ENCODE measurements around the gene KIT. TPM values are rescaled to one million over a fixed set of nuclear protein-coding genes. Genes with fewer than 3 reads are reported as not detected.

The KIT gene
- total RNA-seq, 2 experiments from 2014 or later, result 0.29 to 0.79 TPM

DNA sequence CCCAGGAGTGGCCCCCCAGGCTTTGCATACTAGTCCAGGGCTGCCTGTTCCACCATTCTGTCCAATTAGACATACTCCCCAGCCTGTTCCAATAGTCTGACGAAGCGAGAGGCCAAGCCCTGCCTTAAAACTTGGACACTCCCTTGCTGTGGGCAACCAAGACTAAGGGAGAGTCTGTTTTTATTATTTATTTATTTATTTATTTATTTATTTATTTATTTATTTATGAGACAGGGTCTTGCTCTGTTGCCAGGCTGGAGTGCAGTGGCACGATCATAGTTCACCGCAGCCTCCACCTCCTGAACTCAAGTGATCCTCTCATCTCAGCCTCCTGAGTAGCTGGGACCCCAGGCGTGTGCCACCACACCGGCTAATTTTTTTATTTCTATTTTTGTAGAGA lies 6.6 kb downstream of the KIT start:
- POLR2A ChIA-PET, result no interaction called here
- Mint-ChIP-seq H3K4me3 (no peak overlapping the region), H3K9me3 (no peaks in the 10 kb centered on the region), H3K27me3 (peaks cover 42% of the 10 kb centered on the region), H3K4me1 (peaks cover 9% of the 10 kb centered on the region), H3K27ac (no peak overlapping the region), H3K36me3 (ENCODE audit: low read depth) (no peaks in the 10 kb centered on the region)
- no peak for DNase-seq
- CTCF ChIA-PET, result no interaction called here

DNA sequence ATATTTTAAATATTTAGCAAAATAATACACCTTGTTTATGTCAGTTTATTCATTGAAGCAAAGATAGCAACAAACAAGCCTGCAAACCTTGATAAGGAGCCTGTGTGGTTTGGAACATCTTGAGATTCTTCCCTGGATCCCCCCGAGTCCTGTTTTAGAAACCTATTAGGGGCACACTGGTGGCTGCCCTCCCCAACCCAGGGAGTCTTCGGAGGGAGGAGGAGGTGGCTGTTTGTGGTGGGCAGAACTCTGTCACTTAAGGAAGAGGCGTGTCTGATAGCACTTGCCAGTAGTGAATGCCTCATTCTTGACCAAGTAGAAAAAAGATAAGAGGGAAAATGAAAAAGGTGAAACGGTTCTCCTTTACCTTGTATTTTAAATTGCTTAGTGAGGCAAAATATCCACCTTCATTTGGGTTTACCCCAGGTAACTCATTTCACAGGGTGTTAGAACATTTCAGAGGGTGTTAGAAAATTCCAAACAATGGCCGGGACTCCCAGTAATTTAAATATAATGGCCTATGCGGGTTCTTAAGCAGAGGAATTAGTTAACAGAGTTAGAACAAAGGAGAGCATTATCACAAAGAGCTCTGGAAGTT lies 10.4 kb downstream of the KIT start:
- Mint-ChIP-seq H3K4me3 (no peak overlapping the region), H3K27me3 (peaks cover 17% of the 10 kb centered on the region), H3K4me1 (no peaks in the 10 kb centered on the region), H3K27ac (no peak overlapping the region), H3K9me3 (no peaks in the 10 kb centered on the region), H3K36me3 (ENCODE audit: low read depth) (no peaks in the 10 kb centered on the region)
- ChIA-PET CTCF (no interaction called here), POLR2A (no interaction called here)
- DNase-seq, result no peak

DNA sequence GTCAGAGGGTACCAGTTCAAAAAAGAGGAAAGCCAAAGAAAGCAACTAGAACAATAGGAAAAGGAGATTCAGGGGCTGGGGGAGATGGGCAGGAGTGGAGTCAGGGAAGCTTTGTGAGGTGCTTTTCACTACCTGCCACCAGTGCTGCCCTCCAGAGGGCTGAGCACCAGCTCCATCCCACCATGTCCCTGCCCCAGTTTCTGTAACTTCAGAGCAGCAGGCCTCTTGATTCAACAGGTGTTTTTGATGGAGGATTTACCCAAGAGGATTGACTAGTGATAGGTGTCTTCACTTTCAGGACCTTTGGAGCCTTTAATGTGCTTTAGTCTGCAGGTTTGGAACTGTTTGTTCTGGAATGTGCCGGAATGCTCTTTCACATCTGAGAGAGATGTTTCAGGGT lies 12.1 kb downstream of the KIT start:
- no peak overlapping the region for H3K27ac Mint-ChIP-seq
- H3K4me1 Mint-ChIP-seq, result no peaks in the 10 kb centered on the region
- DNase-seq, result no peak
- H3K36me3 Mint-ChIP-seq (ENCODE audit: low read depth), result no peaks in the 10 kb centered on the region
- H3K9me3 Mint-ChIP-seq, result no peaks in the 10 kb centered on the region
- ChIA-PET CTCF (interaction anchor here (0.5 kb wide), 1 partner anchor 1600 kb away, joined by 6 read pairs; no protein-coding TSS in a partner anchor), POLR2A (no interaction called here)
- no peak overlapping the region for H3K4me3 Mint-ChIP-seq
- H3K27me3 Mint-ChIP-seq, result peaks cover 19% of the 10 kb centered on the region

DNA sequence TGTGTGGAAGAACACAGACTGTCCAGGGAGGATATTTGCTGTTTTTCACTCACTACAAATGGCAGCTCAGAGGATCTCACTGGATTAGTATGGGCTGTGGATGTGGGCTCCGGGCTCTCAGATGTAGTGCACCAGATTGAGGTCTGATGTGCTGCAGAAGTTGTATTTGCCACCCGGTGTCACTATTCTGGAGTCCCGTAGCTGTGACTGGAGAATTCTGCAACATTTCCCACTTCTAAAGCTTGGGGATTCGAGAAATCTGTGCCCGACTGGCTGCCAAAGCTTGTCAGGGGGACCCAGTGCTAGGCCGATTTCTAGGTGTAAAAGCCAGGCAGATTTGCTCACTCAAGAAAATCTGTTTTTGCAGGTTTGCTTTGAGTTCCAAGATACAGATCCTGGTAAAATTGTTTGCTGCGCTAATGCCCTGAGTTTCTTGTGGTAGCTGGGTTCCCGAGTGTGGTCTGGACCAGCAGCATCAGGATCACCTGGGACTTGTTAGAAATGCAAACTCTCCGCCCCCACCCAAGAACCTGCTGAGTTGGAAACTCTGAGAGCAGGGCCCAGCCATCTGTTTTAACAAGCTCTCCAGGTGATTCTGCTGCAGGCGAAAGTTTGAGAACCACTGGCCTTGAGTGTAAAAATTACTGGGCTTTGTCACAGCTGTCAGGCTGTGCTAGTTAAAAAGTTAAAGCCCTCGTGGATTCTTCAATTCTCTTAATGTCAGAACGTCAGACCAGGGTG lies 18.1 kb downstream of the KIT start:
- no peak overlapping the region for H3K27ac Mint-ChIP-seq
- ChIA-PET CTCF (no interaction called here), POLR2A (interaction anchor here (1.0 kb wide), 1 partner anchor 12 kb away, joined by 3 read pairs; no protein-coding TSS in a partner anchor)
- H3K36me3 Mint-ChIP-seq (ENCODE audit: low read depth), result no peaks in the 10 kb centered on the region
- no peak for DNase-seq
- H3K4me3 Mint-ChIP-seq, result no peak overlapping the region
- H3K4me1 Mint-ChIP-seq, result no peaks in the 10 kb centered on the region
- H3K27me3 Mint-ChIP-seq, result peaks cover 9% of the 10 kb centered on the region
- H3K9me3 Mint-ChIP-seq, result no peaks in the 10 kb centered on the region

DNA sequence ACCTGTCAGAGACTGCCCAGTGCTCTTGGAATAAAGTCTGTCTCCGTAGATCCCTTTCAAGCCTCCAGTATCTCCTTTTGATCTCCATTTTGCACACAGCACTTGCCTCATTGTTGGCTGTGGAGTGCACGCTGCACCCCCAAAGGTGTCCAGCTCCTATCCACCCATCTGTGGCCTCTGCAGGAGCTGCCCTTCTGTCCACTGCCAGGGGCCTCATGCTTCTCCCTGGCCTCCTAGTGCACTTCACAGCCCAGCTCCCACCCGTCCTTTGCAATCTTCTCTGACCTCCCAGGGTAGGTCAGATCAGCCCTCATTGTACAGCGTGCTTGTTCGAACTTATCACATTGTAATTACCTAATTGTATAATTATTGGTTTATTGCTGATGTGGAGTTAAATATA lies 18.9 kb downstream of the KIT start:
- ChIA-PET CTCF (no interaction called here), POLR2A (no interaction called here)
- Mint-ChIP-seq H3K27me3 (peaks cover 9% of the 10 kb centered on the region), H3K4me1 (no peaks in the 10 kb centered on the region), H3K4me3 (no peak overlapping the region), H3K36me3 (ENCODE audit: low read depth) (no peaks in the 10 kb centered on the region), H3K27ac (no peak overlapping the region), H3K9me3 (no peaks in the 10 kb centered on the region)
- no peak for DNase-seq

DNA sequence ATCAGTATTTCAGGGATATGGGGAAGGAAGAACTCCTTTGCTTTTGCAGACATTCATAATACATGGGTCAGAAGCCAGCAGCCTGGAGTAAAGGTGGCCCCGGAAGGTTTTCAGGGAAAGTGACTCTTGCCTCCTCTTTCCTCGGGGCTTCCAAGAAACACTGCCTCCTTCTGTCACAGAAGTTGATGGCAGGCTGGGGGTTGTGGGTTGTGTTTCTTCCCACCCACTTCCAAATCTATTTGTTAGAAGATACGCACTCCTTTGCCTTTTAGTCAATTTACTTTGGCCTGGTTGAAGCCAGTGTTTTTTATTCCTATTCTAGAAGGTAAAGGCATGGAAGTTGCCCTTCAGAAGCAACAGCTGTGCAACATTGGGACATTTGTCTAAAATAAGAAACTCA lies 19.7 kb downstream of the KIT start:
- H3K27ac Mint-ChIP-seq, result no peak overlapping the region
- ChIA-PET CTCF (no interaction called here), POLR2A (no interaction called here)
- peaks cover 9% of the 10 kb centered on the region for H3K27me3 Mint-ChIP-seq
- H3K4me3 Mint-ChIP-seq, result no peak overlapping the region
- no peaks in the 10 kb centered on the region for H3K9me3 Mint-ChIP-seq
- H3K4me1 Mint-ChIP-seq, result no peaks in the 10 kb centered on the region
- no peaks in the 10 kb centered on the region for H3K36me3 Mint-ChIP-seq (ENCODE audit: low read depth)
- no peak for DNase-seq

DNA sequence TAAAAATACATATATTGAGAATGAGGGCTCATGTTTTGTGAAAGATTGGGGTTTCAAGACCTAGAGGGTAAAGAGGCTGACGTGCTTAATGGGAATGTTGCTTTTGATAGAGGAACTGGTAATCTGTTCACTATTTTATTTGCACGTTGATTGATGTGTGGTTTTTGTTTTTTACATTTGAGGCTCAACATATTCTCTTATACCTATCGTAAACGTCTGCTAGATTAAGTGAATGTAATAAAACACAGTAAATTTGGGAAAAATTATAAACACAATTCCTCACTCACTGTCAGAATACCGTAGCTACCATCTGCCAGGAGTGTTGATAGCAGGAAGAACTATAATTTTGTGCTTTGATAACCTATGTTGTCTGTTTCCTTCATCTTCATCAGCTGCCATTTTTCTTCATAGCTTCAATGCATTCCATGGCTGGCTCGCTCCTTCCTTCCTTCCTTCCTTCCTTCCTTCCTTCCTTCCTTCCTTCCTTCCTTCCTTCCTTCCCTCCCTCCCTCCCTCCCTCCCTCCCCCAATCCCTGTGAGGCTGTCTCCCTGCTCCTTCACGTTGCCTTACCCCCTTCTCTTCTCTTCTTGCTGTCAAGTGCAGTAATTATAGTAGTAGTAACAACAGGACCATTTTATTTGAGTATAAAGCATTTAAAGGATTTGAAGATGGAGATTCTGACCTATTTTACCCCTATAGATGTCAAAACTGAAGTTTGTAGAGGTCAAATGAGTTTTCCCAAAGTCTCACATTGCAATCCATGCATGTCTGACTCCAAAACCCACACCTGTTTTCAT lies 20.3 kb downstream of the KIT start:
- CTCF ChIA-PET, result no interaction called here
- Mint-ChIP-seq H3K9me3 (no peaks in the 10 kb centered on the region), H3K36me3 (ENCODE audit: low read depth) (no peaks in the 10 kb centered on the region), H3K27ac (no peak overlapping the region), H3K27me3 (peaks cover 9% of the 10 kb centered on the region), H3K4me3 (no peak overlapping the region), H3K4me1 (no peaks in the 10 kb centered on the region)
- POLR2A ChIA-PET, result no interaction called here
- DNase-seq, result no peak

DNA sequence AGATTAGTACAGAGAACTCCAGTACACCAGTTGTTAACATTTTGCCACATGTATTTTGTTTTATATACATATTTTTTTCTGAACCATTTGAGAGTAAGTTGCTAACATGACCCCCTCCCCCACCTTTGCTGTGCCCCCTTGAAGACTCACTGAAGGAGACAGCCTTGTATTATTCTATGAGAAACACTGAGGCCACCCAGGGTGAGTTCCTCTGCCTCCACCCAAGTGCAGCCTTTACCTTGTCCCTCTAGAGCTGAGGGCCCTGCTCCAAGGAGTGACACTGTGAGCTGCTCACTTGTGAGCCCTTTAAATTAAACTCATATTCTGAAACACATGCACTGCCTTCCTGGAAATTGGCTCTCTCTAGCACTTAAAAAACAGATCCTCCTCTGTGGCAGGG lies 21.1 kb downstream of the KIT start:
- Mint-ChIP-seq H3K27ac (no peak overlapping the region), H3K36me3 (ENCODE audit: low read depth) (no peaks in the 10 kb centered on the region), H3K9me3 (no peaks in the 10 kb centered on the region), H3K4me3 (no peak overlapping the region), H3K27me3 (peaks cover 4% of the 10 kb centered on the region), H3K4me1 (peaks cover 4% of the 10 kb centered on the region)
- ChIA-PET POLR2A (no interaction called here), CTCF (no interaction called here)
- no peak for DNase-seq

DNA sequence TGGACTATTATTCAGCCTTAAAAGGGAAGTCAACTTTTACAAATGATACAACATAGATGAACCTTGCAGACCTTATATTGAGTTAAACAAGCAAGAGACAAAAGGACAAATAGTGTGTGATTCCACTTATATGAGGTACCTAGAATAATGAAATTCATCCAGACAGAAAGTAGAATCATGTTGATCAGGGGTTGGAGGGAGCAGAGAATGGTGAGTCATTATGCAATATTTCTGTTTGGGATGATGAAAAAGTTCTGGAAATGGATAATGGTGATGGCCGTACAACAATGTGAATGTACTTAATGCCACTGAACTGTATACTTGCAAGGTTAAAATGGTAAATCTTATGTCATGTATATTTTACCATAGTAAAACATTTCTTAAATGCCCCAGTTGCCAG lies 22.1 kb downstream of the KIT start:
- no peak overlapping the region for H3K27ac Mint-ChIP-seq
- H3K9me3 Mint-ChIP-seq, result no peaks in the 10 kb centered on the region
- no peaks in the 10 kb centered on the region for H3K27me3 Mint-ChIP-seq
- H3K4me3 Mint-ChIP-seq, result no peak overlapping the region
- no peak for DNase-seq
- CTCF ChIA-PET, result no interaction called here
- H3K4me1 Mint-ChIP-seq, result peaks cover 13% of the 10 kb centered on the region
- POLR2A ChIA-PET, result no interaction called here
- no peaks in the 10 kb centered on the region for H3K36me3 Mint-ChIP-seq (ENCODE audit: low read depth)

DNA sequence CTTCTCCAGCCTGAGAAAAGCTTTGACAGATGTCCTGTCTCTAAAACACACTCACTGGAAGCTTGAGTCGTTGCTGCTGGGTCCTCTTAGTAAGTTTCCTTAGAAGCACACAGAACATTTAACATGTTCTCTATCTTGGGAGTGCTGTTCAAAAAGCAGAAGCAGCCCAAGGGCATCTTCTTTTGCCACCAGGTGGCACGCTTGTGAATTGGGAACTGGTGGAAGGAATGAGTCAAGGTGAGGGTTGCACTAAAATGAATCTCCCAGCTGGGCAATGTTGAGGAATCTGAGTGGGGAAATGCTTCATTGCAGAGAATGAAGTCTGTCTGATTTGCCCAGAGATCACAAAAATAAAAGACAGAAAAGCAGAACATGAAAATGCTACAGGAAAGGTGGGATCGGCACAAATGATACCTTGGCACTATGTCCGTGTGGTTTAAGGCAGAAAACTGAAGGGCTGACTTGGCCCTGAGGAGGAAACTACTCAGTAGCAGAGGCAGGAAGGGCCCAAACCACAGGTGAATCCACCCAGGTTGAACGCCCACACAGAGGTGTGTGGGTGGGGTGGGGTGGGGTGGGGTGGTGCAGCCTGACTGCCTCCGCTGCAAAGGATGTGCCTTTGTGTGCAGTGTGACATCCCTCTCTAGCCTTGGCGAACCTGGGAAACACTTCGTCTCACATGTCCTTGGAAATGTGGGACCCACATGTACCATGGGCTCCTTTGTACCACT lies 26.0 kb downstream of the KIT start:
- no peaks in the 10 kb centered on the region for H3K9me3 Mint-ChIP-seq
- no peaks in the 10 kb centered on the region for H3K27me3 Mint-ChIP-seq
- H3K4me1 Mint-ChIP-seq, result peaks cover 18% of the 10 kb centered on the region
- H3K36me3 Mint-ChIP-seq (ENCODE audit: low read depth), result no peaks in the 10 kb centered on the region
- POLR2A ChIA-PET, result no interaction called here
- CTCF ChIA-PET, result interaction anchor here (1.4 kb wide), 1 partner anchor 270 kb away, joined by 4 read pairs; no protein-coding TSS in a partner anchor
- DNase-seq, result peak; percentile 67
- H3K27ac Mint-ChIP-seq, result peak overlapping the region; percentile 1
- H3K4me3 Mint-ChIP-seq, result no peak overlapping the region

DNA sequence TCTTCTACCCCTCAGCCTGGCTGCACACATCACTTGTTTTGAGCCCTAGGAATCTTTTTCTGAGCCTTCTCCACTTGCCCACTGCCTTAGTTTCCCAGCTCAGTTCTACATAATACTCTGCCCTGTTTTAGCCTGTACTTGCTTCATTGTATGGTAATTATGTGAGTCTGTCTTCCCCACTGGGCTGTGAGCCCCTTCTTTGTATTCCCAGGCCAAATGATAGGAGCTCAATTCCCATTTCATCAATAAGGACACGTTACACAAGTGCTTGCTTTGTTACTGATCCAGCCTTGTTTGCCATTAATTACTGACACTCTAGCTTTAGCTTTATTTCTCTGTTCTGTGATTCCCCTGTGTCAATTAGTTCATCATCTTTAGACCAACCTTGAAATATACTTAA lies 28.1 kb downstream of the KIT start:
- Mint-ChIP-seq H3K4me3 (no peak overlapping the region), H3K36me3 (ENCODE audit: low read depth) (no peaks in the 10 kb centered on the region), H3K27ac (no peak overlapping the region), H3K9me3 (no peaks in the 10 kb centered on the region), H3K4me1 (peaks cover 18% of the 10 kb centered on the region), H3K27me3 (no peaks in the 10 kb centered on the region)
- ChIA-PET CTCF (no interaction called here), POLR2A (no interaction called here)
- no peak for DNase-seq

DNA sequence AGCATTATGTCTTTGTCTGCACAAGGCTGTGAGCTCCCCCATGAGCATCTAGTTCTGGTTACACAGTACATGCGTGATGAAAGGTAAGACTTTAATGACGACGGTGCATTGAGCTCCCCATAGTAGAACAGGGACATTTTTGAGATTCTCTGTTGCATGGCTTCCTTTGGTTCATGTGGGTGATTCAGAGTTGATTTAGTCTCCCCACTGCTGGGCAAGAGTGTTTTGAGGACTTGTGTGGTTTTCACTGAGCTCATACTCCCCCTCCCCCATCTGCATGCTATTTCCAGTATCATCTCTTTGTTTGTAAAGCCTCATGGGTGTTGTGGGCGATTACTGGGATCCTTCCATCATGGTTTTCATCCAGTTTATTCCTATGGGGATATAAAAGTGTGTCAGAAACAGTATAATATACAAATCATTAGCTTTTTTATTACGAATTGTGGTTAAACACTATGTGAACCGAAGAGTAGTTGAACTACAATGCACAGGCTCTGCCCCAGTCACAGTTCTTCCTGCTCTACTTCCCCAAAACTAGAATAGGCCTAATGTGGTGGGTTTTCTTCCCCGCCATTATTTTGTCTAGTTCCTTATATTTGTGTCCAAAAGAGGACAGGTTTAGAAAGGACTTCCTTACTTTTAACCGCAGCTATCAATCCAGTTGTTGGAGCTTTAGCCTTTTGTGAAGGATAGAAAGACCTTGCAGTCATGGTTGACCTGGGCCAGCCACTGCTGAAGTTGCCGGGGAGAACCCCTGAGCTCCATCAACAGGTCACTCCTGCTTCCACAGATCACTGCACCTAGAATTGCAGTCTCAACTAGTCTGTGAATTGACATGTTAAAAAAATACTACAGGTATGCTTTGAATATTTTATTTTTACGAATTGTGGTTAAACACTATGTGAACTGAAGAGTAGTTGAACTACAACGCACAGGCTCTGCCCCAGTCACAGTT lies 30.4 kb downstream of the KIT start:
- Mint-ChIP-seq H3K4me3 (no peak overlapping the region), H3K4me1 (peaks cover 18% of the 10 kb centered on the region), H3K27ac (no peak overlapping the region), H3K9me3 (no peaks in the 10 kb centered on the region), H3K27me3 (peaks cover 6% of the 10 kb centered on the region), H3K36me3 (ENCODE audit: low read depth) (no peaks in the 10 kb centered on the region)
- DNase-seq, result no peak
- ChIA-PET CTCF (interaction anchor here (0.5 to 0.9 kb wide), 2 partner anchors 90 to 168 kb away, joined by 3 read pairs; no protein-coding TSS in a partner anchor), POLR2A (interaction anchor here (0.9 kb wide), 1 partner anchor 12 kb away, joined by 3 read pairs; no protein-coding TSS in a partner anchor)
